Subcutaneous adipose tissue (tissue), 4 donors: ENCODE results near the gene S100A4. TPM values are rescaled to one million over a fixed set of nuclear protein-coding genes. Genes with fewer than 3 reads are reported as not detected.

Experiments used
- total RNA-seq, 4 donors: library from RNA; depleted of rRNA; stranded (reverse); fragments of >200 nt; gene quantifications; one replicate each; pipeline ENCODE4 v1.1.0, GENCODE V29; 2016
- TF ChIP-seq, protein P1 (sequence below): fragments of 450-650 bp; IDR thresholded peaks from one replicate; pipeline ENCODE4 v1.5.1; 2016; ENCODE audit warnings: low read depth, mild to moderate bottlenecking, control low read depth, antibody characterized with exemption, moderate library complexity

Gene S100A4
- total RNA-seq, 4 donors from 2014 or later: 497 to 1,679 (median 1,241) TPM

- TF ChIP-seq, protein P1, sequence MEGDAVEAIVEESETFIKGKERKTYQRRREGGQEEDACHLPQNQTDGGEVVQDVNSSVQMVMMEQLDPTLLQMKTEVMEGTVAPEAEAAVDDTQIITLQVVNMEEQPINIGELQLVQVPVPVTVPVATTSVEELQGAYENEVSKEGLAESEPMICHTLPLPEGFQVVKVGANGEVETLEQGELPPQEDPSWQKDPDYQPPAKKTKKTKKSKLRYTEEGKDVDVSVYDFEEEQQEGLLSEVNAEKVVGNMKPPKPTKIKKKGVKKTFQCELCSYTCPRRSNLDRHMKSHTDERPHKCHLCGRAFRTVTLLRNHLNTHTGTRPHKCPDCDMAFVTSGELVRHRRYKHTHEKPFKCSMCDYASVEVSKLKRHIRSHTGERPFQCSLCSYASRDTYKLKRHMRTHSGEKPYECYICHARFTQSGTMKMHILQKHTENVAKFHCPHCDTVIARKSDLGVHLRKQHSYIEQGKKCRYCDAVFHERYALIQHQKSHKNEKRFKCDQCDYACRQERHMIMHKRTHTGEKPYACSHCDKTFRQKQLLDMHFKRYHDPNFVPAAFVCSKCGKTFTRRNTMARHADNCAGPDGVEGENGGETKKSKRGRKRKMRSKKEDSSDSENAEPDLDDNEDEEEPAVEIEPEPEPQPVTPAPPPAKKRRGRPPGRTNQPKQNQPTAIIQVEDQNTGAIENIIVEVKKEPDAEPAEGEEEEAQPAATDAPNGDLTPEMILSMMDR: no peak
Measured at GRCh38 chr1:153495536-153495935, 50.1 kb downstream of the S100A4 start.

GRCh38 chr1:153494976-153495535, 50.5 kb downstream of the S100A4 start:
- TF ChIP-seq, protein P1: no peak

Other genes with a start within 250 kb of the S100A4 start
- not detected for gene PGLYRP3, start 232.9 kb downstream of the S100A4 start, total RNA-seq
- gene PGLYRP4, start 197.0 kb downstream of the S100A4 start, total RNA-seq: not detected
- 100 to 1,000 TPM; 139 to 382 (median 280) TPM for gene S100A9, start 188.0 kb downstream of the S100A4 start, total RNA-seq
- 1 to 10 TPM in 2 of 4 donors, not detected in 2; 4.0 to 6.8 TPM for gene S100A12, start 170.2 kb downstream of the S100A4 start, total RNA-seq
- gene S100A8, start 154.7 kb downstream of the S100A4 start, total RNA-seq: 100 to 1,000 TPM in 1 of 4 donors, 10 to 100 TPM in 3; 13.6 to 129 (median 20.6) TPM
- gene S100A7A, start 129.3 kb downstream of the S100A4 start, total RNA-seq: not detected
- not detected for gene S100A7, start 85.2 kb downstream of the S100A4 start, total RNA-seq
- 1,000 to 10,000 TPM in 2 of 4 donors, 100 to 1,000 TPM in 2; 538 to 1,309 (median 968) TPM for gene S100A6, start 9.8 kb downstream of the S100A4 start, total RNA-seq
- gene S100A5, start 4.9 kb downstream of the S100A4 start, total RNA-seq: not detected
- 1 to 10 TPM; 2.6 to 8.3 (median 3.1) TPM for gene S100A3, start 3.5 kb upstream of the S100A4 start, total RNA-seq
- gene S100A2, start 20.0 kb upstream of the S100A4 start, total RNA-seq: 1 to 10 TPM in 2 of 4 donors, not detected in 2; 1.3 to 2.2 TPM
- 10 to 100 TPM; 46.2 to 84.5 (median 66.6) TPM for gene S100A16, start 67.3 kb upstream of the S100A4 start, total RNA-seq
- gene S100A14, start 70.5 kb upstream of the S100A4 start, total RNA-seq: under 1 TPM in 1 of 4 donors, not detected in 3; 0.65 TPM
- 100 to 1,000 TPM; 142 to 282 (median 278) TPM for gene S100A13, start 81.7 kb upstream of the S100A4 start, total RNA-seq
- 100 to 1,000 TPM in 1 of 4 donors, 10 to 100 TPM in 1, 1 to 10 TPM in 1, under 1 TPM in 1; 0.66 to 132 (median 17.2) TPM for gene S100A1, start 82.6 kb upstream of the S100A4 start, total RNA-seq
- 10 to 100 TPM; 39.1 to 64.1 (median 45.7) TPM for gene CHTOP, start 88.3 kb upstream of the S100A4 start, total RNA-seq
- gene SNAPIN, start 112.9 kb upstream of the S100A4 start, total RNA-seq: 10 to 100 TPM; 53.7 to 80.1 (median 65.9) TPM
- 100 to 1,000 TPM in 1 of 4 donors, 10 to 100 TPM in 3; 59.3 to 125 (median 78.5) TPM for gene ILF2, start 125.2 kb upstream of the S100A4 start, total RNA-seq
- gene NPR1, start 132.9 kb upstream of the S100A4 start, total RNA-seq: 100 to 1,000 TPM in 2 of 4 donors, 10 to 100 TPM in 2; 49.1 to 220 (median 88.8) TPM
- gene INTS3, start 182.2 kb upstream of the S100A4 start, total RNA-seq: 10 to 100 TPM; 39.1 to 53.9 (median 47.1) TPM
- 100 to 1,000 TPM in 1 of 4 donors, 10 to 100 TPM in 3; 20.4 to 104 (median 46.0) TPM for gene SLC27A3, start 229.6 kb upstream of the S100A4 start, total RNA-seq